ENCODE results near the gene CYB5RL.
"Not testable (repeated sequence)": the region's sequence is repeated elsewhere in the genome, so short reads cannot be mapped to it uniquely, and the experiment has no call there.

Gene CYB5RL

GRCh38 chr1:54199765-54200518 is at the start of gene CYB5RL, which contains the start of gene MRPL37:
Gene CYB5RL (minus strand): TSS chr1:54200030. CDS start chr1:54195616, 4,414 bp downstream.
Gene MRPL37 (plus strand): TSS chr1:54200167. CDS start chr1:54200244, 77 bp downstream.
- peak; percentile 94 for DNase-seq

- DNase-seq: no peak
Measured at GRCh38 chr1:54248966-54249365, 49.1 kb upstream of the CYB5RL start.

- DNase-seq: no peak
Measured at GRCh38 chr1:54247863-54248515, 48.2 kb upstream of the CYB5RL start.

GRCh38 chr1:54246116-54246721 is 46.4 kb upstream of the CYB5RL start:
- DNase-seq: no peak

GRCh38 chr1:54245501-54245900 is 45.7 kb upstream of the CYB5RL start:
- no peak for DNase-seq

- DNase-seq: no peak
Measured at GRCh38 chr1:54244655-54245054, 44.8 kb upstream of the CYB5RL start.

- no peak for DNase-seq
Measured at GRCh38 chr1:54243022-54243421, 43.2 kb upstream of the CYB5RL start.

GRCh38 chr1:54241364-54241763 is 41.5 kb upstream of the CYB5RL start:
- no peak for DNase-seq

- no peak for DNase-seq
Measured at GRCh38 chr1:54240741-54241335, 41.0 kb upstream of the CYB5RL start.

- no peak for DNase-seq
Measured at GRCh38 chr1:54239631-54240031, 39.8 kb upstream of the CYB5RL start.

- DNase-seq: no peak
Measured at GRCh38 chr1:54239035-54239383, 39.2 kb upstream of the CYB5RL start.

- DNase-seq: no peak
Measured at GRCh38 chr1:54238353-54239034, 38.7 kb upstream of the CYB5RL start.

- no peak for DNase-seq
Measured at GRCh38 chr1:54237586-54237985, 37.8 kb upstream of the CYB5RL start.

- DNase-seq: no peak
Measured at GRCh38 chr1:54234284-54234683, 34.5 kb upstream of the CYB5RL start.

GRCh38 chr1:54233196-54233595 is 33.4 kb upstream of the CYB5RL start:
- DNase-seq: not testable (repeated sequence)

GRCh38 chr1:54230507-54231339 is 30.9 kb upstream of the CYB5RL start:
- peak; percentile 63 for DNase-seq

- peak; percentile 43 for DNase-seq
Measured at GRCh38 chr1:54229281-54229891, 29.6 kb upstream of the CYB5RL start.

- no peak for DNase-seq
Measured at GRCh38 chr1:54228638-54229079, 28.8 kb upstream of the CYB5RL start.

- DNase-seq: no peak
Measured at GRCh38 chr1:54227891-54228310, 28.1 kb upstream of the CYB5RL start.

- no peak for DNase-seq
Measured at GRCh38 chr1:54227091-54227602, 27.3 kb upstream of the CYB5RL start.

GRCh38 chr1:54225986-54226559 is 26.2 kb upstream of the CYB5RL start:
- DNase-seq: no peak

Measured in stimulated activated CD4-positive, alpha-beta T cell treated with anti-CD3 and anti-CD28 coated beads, Interleukin-4, amount 100 ng/mL, for 24 hours (primary cell).